C1 segment of cervical spinal cord (tissue), 14 donors: Measurements from ENCODE around the gene AXIN1.
"Not testable (repeated sequence)": the region's sequence is repeated elsewhere in the genome, so short reads cannot be mapped to it uniquely, and the experiment has no call there.

Source experiments
- DNase-seq, 14 donors: peaks; one replicate each; lab custom pipeline; 2025; lab: John Stamatoyannopoulos, UW

AXIN1 gene

DNA sequence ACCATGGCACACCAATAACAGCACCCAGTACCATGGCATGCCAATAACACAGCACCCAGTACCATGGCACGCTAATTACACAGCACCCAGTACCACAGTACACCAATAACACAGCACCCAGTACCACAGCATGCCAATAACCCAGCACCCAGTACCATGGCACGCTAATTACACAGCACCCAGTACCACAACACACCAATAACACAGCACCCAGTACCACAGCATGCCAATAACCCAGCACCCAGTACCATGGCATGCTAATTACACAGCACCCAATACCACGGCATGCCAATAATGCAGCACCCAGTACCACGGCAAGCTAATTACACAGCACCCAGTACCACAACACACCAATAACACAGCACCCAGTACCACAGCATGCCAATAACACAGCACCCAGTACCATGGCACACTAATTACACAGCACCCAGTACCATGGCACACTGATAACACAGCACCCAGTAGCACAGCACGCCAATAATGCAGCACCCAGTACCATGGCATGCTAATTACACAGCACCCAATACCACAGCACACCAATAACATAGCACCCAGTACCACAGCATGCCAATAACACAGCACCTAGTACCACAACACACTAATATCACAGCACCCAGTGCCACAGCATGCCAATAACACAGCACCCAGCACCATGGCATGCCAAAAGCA, 18.2 kb downstream of the AXIN1 start:
- DNase-seq, result not testable (repeated sequence)

DNA sequence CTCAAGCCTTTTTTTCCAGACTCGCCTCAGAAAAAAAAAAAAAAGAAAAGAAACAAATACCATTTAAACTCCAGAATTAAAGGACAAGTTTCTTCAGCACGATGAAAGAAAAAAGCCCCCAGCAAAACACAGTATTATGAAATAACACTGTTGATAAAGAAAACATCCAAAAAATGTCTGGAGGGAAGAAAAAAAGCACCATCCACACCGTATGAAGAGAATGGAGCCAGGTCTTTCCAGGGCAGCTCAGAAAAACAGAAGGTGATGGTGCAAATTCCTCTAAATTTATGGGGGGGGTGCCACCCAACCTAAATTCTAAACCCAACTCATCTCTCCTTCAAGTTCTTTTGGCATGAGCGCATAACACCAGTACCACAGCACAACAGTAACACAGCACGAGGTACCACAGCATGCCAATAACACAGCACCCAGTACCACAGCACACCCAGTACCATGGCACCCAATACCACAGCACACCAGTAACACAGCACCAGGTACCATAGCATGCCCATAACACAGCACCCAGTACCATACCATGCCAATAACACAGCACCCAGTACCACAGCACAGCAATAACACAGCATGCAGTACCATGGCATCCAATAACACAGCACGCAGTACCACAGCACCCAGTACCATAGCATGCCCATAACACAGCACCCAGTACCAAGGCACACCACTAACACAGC, 19.0 kb downstream of the AXIN1 start:
- DNase-seq, result no peak

DNA sequence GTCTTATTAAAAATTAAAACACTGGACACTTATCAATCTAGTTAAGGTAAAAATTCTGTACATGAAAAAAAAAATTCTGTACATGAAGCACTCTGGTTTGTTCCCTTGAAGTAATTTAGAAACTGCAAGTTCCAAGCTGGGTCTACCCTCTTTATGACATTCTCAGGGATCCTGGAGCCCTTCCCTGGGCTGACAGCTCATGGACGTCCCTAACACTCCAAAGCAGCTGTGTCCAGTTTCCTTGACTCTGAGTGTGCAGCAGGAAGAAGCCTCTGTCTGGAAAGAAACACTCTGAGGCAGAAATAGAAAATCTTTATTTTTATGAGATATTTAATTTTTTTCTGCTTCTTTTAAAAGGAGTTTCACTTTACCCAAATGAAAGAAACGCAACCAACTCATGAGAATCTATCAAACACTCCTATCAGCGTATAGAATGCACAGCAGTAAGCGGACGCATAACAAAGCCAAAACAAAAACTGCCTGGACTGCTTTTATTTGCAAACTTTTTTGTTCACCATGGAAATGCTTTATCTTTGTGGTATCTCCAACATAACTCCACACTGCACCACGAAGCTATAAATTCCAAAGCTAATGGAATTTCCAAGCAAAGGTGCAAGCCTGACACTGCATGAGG, 21.2 kb downstream of the AXIN1 start:
- DNase-seq, result not testable (repeated sequence)

DNA sequence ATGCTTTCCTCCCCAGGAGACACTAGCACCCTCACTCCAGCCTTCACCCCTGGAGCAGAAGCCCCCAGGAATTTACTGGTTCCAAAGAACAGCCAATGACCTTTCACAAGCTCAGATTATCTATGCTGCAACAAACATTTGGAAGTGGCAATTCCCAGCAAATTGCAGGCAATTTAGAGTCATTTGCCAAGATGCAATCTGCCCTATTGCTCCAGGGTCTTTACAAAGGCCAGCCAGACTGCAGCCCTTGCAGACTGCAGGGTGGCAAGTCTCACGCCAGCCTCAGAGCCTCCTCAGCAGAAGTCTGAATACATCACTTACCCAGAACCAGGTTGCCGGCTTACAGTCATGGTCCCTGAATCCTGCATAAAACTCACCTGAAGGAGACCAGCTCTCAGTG, 21.8 kb downstream of the AXIN1 start:
- no peak for DNase-seq

DNA sequence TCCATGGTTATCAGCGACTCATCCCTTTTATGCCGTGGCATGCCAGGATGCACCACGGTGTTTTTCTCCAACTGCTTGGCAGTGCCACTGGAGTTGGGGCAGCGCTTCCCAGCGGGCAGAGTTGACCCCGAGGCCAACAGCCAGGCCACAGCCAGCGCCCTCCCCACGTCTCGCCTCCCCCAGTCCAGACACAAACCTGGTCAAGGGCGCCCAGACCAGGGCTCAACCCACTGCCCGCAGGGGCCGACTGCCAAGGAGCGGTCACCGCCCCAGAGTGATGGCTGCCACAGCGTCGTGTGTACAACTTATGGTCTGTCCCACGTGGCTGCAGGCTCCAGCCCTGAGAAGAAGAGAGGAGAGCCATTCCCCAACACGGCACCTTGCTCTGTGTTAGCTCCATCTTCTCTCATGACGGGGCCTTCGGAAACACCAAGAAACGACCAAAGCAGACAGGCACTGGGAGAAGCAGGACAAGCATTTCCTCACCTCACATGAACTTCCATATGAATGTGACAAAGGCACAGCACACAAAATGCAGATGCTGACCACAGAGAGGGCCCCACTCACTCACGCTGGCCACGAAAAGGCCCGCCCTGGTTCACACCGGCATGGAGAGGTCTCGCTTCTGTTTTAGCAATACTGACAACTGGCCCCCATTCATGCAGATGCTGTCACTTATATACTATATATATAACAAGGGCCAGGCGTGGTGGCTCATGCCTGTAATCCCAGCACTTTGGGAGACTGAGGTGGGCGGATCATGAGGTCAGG, 27.0 kb downstream of the AXIN1 start:
- no peak for DNase-seq

DNA sequence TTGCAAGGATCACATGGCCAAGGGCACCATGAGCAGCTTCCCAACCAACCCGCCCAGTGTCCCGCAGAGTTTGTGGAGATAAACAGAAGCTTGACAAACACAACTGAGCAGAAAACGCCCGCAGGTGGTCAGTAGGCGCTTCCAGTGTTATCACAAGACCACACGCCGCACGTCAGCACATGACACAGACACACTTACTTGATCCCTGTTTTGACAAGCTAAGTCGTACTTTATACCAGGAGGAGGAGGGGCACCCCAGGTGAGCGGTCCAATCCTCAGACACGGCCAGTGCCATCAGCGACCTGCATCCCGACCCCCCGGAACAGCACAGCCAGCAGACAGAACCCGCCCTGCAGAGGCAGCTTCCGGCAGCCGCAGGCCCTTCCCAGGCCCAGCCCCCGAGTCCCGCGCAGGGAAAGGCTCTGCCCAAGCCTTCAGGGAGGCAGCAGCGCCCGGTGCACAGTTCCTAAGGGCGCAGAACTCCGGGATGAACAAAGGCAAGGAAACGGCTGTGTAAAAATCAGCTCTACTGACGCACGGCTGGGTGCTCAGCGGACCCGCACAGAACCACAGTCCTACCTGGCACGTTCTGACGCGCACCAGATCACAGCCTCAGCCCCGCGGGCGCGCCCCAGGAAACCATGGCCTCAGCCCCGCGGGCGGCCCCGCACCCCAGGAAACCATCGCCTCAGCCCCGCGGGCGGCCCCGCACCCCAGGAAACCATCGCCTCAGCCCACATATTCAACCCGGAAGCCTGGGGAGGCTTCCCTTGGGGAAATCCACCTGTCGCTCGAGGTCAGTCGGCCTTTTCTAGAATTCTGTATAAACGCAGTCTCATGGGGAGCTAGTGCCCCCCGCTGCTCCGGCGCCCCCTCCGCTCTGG, 27.8 kb downstream of the AXIN1 start:
- DNase-seq, result no peak

DNA sequence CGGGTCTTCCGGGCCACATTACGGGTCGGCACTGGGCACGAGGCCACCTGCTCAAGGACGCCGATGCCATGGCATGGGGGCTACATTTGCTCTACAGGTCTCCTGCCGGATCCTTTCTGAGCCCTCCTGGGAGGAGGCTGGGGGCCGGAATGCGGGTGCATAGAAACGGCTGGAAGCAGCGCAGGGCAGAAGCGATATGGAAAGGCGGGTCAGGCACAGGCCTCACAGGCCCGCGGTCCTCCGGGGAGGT, 28.4 kb downstream of the AXIN1 start:
- no peak for DNase-seq

DNA sequence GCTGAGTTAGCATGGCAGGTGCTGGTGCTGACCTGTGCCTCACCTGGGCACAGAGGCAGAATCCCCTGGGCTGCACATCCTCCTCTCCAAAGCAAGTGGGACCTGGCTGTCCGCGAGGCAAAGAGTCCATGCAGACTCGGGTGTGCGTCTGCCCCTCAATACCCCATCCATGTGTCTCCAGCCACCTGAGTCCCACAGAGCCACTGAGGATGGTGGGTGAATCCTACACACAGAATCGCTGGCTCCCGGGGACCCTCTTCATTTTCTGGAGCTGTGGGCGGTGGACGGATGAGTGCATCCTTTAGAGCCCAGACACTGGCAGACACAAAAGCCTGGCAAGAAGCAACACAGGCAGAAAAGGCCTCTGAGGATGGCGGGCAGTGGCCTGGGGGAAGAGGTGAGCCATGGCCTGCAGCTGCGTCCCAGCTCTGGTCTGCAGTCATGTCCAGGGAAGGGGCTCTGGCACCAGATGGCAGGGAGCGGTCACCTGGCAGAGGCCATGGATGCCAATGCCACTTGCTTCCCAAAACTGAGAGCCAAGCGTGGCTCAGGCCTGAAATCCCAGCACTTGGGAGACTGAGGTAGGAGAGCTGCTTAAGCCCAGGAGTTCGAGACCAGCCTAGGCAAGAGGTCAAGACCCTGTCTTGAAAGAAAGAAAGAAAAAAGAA, 29.9 kb downstream of the AXIN1 start:
- no peak for DNase-seq

DNA sequence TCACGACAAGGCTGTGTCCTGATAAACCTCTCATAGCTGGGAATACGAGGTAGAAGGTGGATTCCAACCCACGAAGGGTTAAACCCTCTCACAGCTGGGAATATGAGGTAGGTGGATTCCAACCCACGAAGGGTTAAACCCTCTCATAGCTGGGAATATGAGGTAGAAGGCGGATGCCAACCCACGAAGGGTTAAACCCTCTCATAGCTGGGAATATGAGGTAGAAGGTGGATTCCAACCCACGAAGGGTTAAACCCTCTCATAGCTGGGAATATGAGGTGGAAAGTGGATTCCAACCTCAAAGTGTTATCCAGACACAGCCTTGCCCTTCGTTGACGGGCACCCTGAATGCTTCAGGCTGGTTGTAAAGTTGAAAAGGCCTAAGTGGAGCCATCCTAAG, 31.0 kb downstream of the AXIN1 start:
- DNase-seq, result no peak

DNA sequence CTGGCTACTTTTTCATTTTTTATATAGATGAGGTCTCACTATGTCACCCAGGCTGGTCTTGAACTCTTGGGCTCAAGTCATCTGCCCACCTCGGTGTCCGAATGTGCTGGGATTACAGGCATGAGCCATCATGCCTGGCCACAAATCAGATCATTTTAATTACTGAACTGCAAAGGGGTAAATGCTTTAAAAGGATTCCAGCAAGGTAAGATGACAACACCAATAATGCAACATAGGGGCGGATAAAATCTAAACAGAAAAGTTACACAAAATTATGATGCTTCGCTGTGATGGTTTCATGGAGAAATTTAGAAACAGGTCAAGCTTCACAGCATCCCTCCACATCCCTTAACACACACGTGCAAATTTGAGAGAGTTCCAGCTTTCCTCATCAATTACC, 32.3 kb downstream of the AXIN1 start:
- DNase-seq, result no peak

DNA sequence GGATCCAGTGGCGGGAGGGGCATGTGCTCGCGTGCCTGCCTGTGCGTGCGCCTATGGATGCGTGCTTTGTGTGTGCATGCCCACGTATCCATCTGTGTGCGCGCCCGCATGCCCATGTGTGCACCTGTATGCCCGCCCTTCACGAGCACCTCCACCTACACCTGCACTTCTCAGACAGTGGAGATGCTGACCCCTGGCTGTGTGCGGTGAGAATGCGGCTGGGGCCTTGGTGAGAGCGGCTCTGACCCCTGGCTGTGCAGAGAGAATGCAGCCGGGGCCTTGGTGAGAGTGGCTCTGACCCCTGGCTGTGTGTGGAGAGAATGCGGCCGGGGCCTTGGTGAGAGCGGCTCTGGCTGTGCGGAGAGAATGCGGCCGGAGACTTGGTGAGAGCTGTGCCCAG, 33.9 kb downstream of the AXIN1 start:
- DNase-seq, result no peak

DNA sequence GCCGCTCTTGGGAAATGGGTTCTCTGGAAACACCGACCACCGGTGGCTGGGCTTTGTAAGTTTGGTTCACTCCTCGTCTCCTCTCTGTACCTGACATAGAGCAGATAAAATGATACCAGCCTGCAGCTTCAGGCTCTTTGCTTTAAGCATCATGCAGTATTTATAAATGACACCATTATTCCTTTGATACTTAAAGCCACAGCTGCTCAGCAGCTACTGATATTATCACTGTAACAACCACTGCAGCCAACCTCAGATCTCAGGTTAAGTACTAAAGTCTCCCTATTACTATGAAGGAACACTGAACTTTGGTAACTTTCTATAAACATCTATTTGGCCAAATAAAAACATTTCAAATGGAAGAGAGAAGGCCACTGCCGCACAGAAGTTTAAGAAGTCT, 34.9 kb downstream of the AXIN1 start:
- no peak for DNase-seq

DNA sequence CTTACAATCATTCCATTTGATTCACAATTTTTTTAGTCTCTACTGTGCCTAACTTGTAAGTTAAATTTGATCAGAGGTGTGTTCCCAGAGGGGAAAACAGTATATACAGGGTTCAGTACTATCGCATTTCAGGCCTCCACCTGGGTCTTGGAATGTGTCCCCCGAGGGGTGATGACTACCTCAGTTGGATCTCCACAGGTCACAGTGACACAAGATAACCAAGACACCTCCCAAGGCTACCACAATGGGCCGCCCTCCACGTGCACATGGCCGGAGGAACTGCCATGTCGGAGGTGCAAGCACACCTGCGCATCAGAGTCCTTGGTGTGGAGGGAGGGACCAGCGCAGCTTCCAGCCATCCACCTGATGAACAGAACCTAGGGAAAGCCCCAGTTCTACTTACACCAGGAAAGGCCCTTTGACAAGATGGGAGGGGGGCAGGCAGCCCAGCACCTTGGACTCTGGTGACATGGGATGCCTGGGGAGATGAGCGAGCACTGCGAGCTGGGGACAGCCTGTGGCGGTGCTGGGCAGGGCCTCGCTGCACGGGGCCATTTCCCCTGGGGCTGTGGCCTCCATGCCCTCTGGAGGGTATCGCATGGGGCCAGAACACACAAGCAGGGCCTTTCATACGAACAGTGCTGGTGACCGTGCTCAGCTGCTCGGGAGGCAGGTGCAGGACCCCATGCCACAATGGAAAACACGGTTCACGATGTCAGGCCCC, 35.6 kb downstream of the AXIN1 start:
- DNase-seq, result no peak

DNA sequence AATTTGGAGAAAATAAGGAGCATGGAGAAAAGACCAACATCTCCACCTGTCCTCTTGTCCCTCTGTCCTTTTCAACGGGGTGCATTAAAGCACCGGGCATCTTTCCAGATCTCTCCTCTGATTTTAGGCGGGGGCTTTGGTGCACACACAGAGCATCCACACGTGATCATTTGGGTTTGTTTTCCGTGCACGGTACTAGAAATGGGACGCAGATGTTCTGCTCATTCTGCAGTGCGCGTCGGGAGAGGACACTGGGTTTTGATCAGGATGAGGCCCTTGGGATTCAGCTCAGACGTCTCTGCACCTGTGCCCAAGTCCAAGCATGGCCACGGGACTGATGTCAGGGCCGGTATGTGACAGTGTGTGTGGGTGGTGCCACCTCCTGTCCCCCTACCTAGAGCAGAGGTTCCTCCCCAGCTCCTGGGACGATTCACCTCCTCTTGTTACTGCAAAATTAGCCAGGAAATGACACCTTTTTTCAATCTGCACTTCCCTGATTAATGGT, 37.7 kb downstream of the AXIN1 start:
- no peak for DNase-seq

DNA sequence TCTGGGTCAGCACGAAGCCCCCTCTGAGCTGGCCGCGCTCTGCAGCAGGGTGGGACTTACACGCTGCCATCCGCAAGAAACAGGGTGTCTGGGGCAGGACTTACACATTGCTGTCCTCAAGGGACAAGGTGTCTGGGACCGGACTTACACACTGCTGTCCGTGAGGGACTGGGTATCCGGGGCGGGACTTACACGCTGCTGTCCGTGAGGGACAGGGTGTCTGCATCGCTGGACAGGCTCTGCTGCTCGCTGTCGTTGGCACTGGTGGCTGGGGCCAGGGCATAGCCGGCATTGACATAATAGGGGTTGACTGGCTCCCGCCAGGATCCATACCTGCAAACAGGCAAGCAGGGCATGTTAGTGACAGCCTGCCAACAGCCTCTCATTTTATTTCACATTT, 38.2 kb downstream of the AXIN1 start:
- peak in 1 of 14 donors; percentile 74 for DNase-seq

DNA sequence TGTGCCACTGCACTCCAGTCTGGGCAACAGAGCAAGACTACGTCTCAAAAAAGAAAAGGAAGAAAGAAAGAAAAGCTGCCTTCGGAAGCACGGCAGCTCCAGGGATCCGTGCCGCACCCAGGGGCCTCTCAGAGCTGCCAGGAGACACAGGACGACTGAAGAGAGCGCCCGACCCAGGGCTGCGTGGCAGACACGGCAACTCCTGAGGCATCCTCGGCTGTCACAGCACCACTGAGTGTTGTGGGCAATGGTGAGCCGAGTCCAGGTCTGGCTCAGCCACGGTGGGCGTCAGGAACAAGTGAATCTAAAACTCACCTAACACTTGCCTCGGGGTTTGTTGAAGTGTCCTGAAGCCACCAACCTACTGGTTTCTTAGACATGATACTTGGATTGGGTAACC, 40.8 kb downstream of the AXIN1 start:
- DNase-seq, result no peak

DNA sequence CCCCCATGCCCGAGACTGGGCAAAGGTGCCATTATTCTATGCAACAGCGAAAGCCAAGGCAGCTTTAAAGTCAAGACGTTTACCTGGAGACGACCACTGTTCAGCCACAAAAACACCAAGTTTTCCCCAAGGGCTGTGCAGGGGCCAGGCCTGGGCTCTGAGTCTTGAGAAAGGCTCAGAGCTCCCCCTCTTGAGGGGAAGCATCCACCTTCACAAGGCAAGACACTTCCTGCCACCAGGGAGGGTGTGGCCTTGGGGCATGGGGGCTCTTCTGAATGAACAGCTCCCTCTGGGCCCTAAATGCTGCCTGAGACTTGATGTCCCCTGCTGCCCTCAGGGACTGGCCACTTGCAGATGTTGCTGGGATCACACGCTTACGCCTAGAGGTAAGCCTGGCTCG, 43.0 kb downstream of the AXIN1 start:
- DNase-seq, result no peak

DNA sequence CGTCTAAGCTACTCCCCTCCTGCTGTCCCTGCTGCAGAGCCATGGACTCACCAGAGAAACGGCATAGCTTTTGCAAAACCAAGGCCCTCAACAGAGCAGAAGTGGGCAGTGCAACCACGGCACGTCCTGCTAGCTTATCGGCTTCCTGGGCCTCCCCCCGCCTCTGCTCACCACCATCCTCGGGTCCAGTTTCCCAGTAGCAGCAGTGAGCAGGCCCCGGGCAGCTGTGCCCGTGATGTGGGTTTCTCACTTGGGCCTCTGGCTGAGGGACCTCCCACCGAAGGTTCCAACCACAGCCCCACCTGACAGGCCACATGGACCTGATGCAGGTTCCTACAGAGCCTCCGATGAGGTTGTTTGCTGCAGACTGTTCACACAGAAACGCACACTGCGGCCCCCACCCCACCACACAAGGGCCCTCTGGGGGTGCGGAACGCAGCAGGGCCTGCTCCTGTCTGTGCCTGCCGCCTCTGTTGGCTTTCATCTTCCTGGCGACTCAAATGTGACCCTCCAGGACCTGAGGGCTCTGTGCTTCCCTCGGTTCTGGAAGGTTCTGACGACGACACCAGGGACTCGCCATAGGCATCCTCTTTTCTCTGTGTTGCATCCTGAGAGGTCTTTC, 44.7 kb downstream of the AXIN1 start:
- no peak for DNase-seq

DNA sequence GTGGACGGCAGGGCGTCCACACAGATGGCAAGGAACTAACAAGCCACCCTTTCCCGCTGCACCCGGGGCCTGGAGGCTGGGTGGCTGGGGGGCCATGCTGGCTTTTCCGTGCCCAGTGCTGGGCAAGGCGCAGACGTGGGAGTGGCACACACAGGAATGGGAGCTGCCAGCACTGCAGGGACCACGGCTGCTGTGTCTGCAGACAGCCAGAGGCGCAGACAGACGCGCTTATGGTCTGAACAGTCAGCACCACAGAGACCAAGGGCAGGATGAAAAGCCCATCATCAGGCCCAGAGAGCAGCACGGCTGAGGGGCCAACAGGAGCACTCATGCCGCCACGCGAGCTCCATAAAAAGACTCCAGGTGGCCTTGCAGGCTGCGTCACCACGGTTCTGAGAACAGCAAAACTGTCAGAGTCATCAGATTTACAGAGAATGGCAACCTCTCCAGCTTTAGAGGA, 45.6 kb downstream of the AXIN1 start:
- peak in 1 of 14 donors; percentile 65 for DNase-seq
